DOHH2 (cell line): ENCODE data around the gene EHD4.
A peak's percentile ranks its signal among the peaks of the same experiment; 100 is the strongest.

ENCODE experiments used
- H3F3A ChIP-seq: fragments of 200-600 bp; sonication (generic), shearing (Covaris generic); 2 replicates; pipeline ENCODE4 v1.6.0; 2016; ENCODE audit warnings: antibody characterized with exemption, mild to moderate bottlenecking; ENCODE audit not compliant: control insufficient read depth, insufficient read depth
- H3K27ac ChIP-seq: fragments of 200-600 bp; sonication (generic); 2 replicates; pipeline ENCODE4 v1.5.1; 2014; ENCODE audit warnings: low read depth, mild to moderate bottlenecking, low read length, moderate library complexity
- H3K27me3 ChIP-seq: fragments of 200-600 bp; sonication (generic); 2 replicates; pipeline ENCODE4 v1.6.1; 2014; ENCODE audit warnings: mild to moderate bottlenecking, low read length, mixed read lengths; ENCODE audit not compliant: control insufficient read depth
- H3K36me3 ChIP-seq: fragments of 200-600 bp; sonication (generic); 2 replicates; pipeline ENCODE4 v1.6.1; 2014; ENCODE audit warnings: mild to moderate bottlenecking, low read length, moderate library complexity, mixed read lengths; ENCODE audit not compliant: control insufficient read depth
- H3K4me1 ChIP-seq: fragments of 200-600 bp; sonication (generic); 2 replicates; pipeline ENCODE4 v1.6.1; 2014; ENCODE audit warnings: mild to moderate bottlenecking, low read length, mixed read lengths; ENCODE audit not compliant: control insufficient read depth
- H3K4me2 ChIP-seq: fragments of 200-600 bp; sonication (generic); 2 replicates; pipeline ENCODE4 v1.6.0; 2014; ENCODE audit warnings: mild to moderate bottlenecking, low read length, moderate library complexity
- H3K4me3 ChIP-seq: fragments of 200-600 bp; sonication (generic); 2 replicates; pipeline ENCODE4 v1.5.1; 2014; ENCODE audit warnings: mild to moderate bottlenecking, low read length, mixed read lengths
- H3K79me2 ChIP-seq: fragments of 200-600 bp; sonication (generic); 2 replicates; pipeline ENCODE4 v1.6.1; 2014; ENCODE audit warnings: mild to moderate bottlenecking, low read length, mixed read lengths; ENCODE audit not compliant: control insufficient read depth
- H3K9me2 ChIP-seq: fragments of 200-600 bp; sonication (generic); replicated peaks from 2 replicates; pipeline ENCODE4 v1.6.1; 2014; ENCODE audit warnings: mild to moderate bottlenecking, low read length, mixed read lengths; ENCODE audit not compliant: control insufficient read depth
- H3K9me3 ChIP-seq: fragments of 200-600 bp; sonication (generic); 2 replicates; pipeline ENCODE4 v1.6.1; 2014; ENCODE audit warnings: antibody characterized with exemption, low read length, mixed read lengths; ENCODE audit not compliant: control insufficient read depth, insufficient read depth
- H4K20me1 ChIP-seq: fragments of 200-600 bp; sonication (generic); 2 replicates; pipeline ENCODE4 v1.6.0; 2014; ENCODE audit warnings: low read depth, mild to moderate bottlenecking, antibody characterized with exemption, low read length, moderate library complexity; ENCODE audit not compliant: control insufficient read depth, insufficient read depth
- EZH2phosphoT487 ChIP-seq: fragments of 200-600 bp; sonication (generic); IDR thresholded peaks from 2 replicates; pipeline ENCODE4 v1.6.1; 2017; ENCODE audit warnings: borderline replicate concordance, mild to moderate bottlenecking, antibody characterized with exemption, low read length, moderate library complexity, mixed read lengths
- TF ChIP-seq, protein P1 (sequence below): fragments of 200-600 bp; sonication (generic); IDR thresholded peaks from one replicate; pipeline ENCODE4 v1.5.1; 2014; ENCODE audit warnings: antibody characterized with exemption, mild to moderate bottlenecking, low read depth, low read length; ENCODE audit not compliant: poor library complexity, severe bottlenecking

The EHD4 gene

DNA sequence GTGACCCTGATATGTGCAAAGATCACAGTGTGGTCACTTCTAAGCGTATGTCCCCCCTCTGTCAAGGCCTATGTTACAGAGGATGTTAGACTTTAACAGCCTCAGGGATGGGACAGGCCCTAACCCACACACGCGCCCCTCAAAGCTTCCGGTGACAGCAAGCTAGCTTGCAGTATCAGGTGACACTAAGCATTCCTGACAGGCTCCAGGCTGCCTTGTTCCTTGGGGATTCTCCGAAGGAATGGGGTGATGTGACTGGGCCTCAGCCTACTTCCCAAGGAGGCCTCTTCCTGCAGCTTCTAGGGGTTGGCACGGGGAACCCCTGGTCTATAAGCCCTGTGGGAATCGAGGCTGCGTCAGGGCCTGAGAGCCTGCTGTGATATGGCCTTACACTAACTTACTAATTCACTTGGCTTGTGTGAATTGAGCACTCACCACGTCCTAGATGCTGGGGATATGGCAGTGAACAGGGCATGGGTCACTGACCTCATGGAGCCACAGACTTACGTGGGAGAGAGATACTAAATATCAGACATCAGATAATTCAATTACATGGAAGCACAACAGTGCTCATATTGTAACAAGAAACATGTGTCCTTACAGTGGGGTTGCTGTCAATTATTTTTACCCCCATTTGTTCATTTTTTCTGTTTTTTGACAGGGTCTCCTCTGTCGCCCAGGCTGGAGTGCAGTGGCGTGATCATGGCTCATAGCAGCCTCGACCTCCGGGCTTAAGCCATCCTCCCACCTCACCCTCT lies 67.1 kb downstream of the EHD4 start:
- H3K36me3 ChIP-seq: peaks cover 36% of the 10 kb centered on the region
- no peak for TF ChIP-seq EZH2phosphoT487
- TF ChIP-seq, protein P1, sequence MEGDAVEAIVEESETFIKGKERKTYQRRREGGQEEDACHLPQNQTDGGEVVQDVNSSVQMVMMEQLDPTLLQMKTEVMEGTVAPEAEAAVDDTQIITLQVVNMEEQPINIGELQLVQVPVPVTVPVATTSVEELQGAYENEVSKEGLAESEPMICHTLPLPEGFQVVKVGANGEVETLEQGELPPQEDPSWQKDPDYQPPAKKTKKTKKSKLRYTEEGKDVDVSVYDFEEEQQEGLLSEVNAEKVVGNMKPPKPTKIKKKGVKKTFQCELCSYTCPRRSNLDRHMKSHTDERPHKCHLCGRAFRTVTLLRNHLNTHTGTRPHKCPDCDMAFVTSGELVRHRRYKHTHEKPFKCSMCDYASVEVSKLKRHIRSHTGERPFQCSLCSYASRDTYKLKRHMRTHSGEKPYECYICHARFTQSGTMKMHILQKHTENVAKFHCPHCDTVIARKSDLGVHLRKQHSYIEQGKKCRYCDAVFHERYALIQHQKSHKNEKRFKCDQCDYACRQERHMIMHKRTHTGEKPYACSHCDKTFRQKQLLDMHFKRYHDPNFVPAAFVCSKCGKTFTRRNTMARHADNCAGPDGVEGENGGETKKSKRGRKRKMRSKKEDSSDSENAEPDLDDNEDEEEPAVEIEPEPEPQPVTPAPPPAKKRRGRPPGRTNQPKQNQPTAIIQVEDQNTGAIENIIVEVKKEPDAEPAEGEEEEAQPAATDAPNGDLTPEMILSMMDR: no peak

DNA sequence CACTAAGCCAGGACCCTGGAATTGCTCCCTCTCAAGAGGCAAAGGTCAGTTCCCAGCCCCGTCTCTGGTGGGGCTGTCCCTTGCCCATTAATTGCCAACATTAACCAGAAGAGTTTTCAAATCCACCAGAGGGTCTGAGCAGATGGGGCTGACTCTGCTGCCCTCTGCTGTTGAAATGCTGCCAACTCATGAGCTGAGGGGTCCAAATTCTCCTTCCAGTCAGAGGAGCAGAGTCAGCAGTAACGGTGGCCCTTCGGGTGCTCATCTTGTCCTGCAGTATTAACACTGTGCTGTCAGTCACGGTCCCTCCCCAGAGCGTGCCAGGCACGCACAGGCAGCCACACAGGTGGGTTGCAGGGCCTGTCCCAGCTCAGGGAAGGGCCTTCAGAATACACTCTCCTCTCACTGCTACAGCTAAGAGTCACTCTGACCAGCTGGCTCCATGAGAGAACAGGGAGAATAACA lies 67.8 kb downstream of the EHD4 start:
- Histone ChIP-seq H3K9me3 (peaks cover 14% of the 10 kb centered on the region; the same call in 1 of the 2 replicates), H3K36me3 (peaks cover 33% of the 10 kb centered on the region), H3K79me2 (no peaks in the 10 kb centered on the region), H3K27ac (no peak overlapping the region), H3K4me1 (no peaks in the 10 kb centered on the region), H3K27me3 (no peaks in the 10 kb centered on the region), H3F3A (no peaks in the 10 kb centered on the region), H3K9me2 (no peaks in the 10 kb centered on the region), H3K4me2 (no peak overlapping the region), H4K20me1 (no peaks in the 10 kb centered on the region), H3K4me3 (no peak overlapping the region)
- no peak for TF ChIP-seq EZH2phosphoT487
- TF ChIP-seq, protein P1: peak; percentile 86

More for the DNA sequence above, 67.1 kb downstream of the EHD4 start:
- Histone ChIP-seq H3K4me1 (no peaks in the 10 kb centered on the region), H3K4me2 (no peak overlapping the region), H3F3A (no peaks in the 10 kb centered on the region), H3K4me3 (no peak overlapping the region), H3K79me2 (no peaks in the 10 kb centered on the region), H3K27me3 (no peaks in the 10 kb centered on the region), H3K9me3 (peaks cover 14% of the 10 kb centered on the region; the same call in 1 of the 2 replicates), H3K27ac (no peak overlapping the region), H3K9me2 (no peaks in the 10 kb centered on the region), H4K20me1 (no peaks in the 10 kb centered on the region)

DNA sequence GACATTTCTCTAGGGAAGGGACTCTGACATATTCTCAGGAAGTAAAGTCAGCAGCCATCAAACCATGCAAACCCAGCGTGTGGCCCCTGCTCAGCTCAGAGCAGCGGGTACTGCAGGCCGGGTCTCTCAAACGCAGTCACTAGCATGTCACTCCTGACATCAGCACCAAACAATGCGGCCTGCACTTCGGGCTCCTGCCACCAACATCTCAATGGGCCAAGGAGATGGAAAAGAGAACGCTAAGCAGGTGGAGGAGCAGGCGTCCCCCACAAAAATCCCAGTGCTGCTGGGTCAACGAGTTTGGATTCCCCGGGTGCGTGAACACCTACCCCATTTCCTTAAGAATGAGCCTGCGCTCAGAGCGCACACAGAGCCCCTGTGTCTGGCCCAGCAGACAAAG lies 68.6 kb downstream of the EHD4 start:
- Histone ChIP-seq H3K4me2 (no peak overlapping the region), H3K36me3 (peaks cover 25% of the 10 kb centered on the region), H3K4me3 (no peak overlapping the region), H3K4me1 (no peaks in the 10 kb centered on the region), H3K79me2 (no peaks in the 10 kb centered on the region), H3K9me2 (no peaks in the 10 kb centered on the region), H3K27ac (no peak overlapping the region), H3K27me3 (no peaks in the 10 kb centered on the region), H4K20me1 (no peaks in the 10 kb centered on the region), H3F3A (no peaks in the 10 kb centered on the region), H3K9me3 (peaks cover 14% of the 10 kb centered on the region; the same call in 1 of the 2 replicates)
- TF ChIP-seq, protein P1: no peak
- no peak for TF ChIP-seq EZH2phosphoT487
